H1 (cell line): ENCODE measurements around the gene COQ8B. TPM values are rescaled to one million over a fixed set of nuclear protein-coding genes. Genes with fewer than 3 reads are reported as not detected.

Experiments used
- CTCF ChIA-PET: fragments of 300-600 bp; sonication (Branson Sonifier 250); formaldehyde crosslinking; loops from one replicate; lab custom pipeline; 2021; ENCODE audit not compliant: partially characterized antibody; lab: Charles Lee
- POLR2A ChIA-PET: fragments of 300-600 bp; sonication (Branson Sonifier 250); formaldehyde crosslinking; loops from one replicate; lab custom pipeline; 2021; ENCODE audit warnings: inconsistent platforms; ENCODE audit not compliant: partially characterized antibody; lab: Charles Lee
- DNase-seq, 2 experiments: peaks; one replicate each; pipeline versions ENCODE4 v3.0.0 to v3.0.0-alpha.2; 2010 to 2022; ENCODE audit warnings: low spot score in 2 of 2, low read depth in 1 of 2, mixed read lengths in 1 of 2
- FAIRE-seq: peaks from 2 replicates; lab custom pipeline; 2011; peaks lifted over from hg19 to GRCh38; lab: Jason Lieb, UNC
- H2AFZ ChIP-seq: 2 replicates; pipeline ENCODE4 v1.8.1; 2012; ENCODE audit warnings: low read length, inconsistent platforms
- H2AK5ac ChIP-seq: 2 replicates; pipeline ENCODE4 v1.6.1; 2013; ENCODE audit warnings: low read depth, low read length
- H2BK120ac ChIP-seq: replicated peaks from 2 replicates; pipeline ENCODE3; 2013; ENCODE audit warnings: low read depth, low read length, inconsistent platforms
- H2BK12ac ChIP-seq: 2 replicates; pipeline ENCODE4 v1.6.1; 2013; ENCODE audit warnings: low read depth, low read length
- H2BK15ac ChIP-seq: 2 replicates; pipeline ENCODE4 v1.6.1; 2013; ENCODE audit warnings: low read length
- H2BK20ac ChIP-seq: 2 replicates; pipeline ENCODE4 v1.6.1; 2013; ENCODE audit warnings: low read length
- H2BK5ac ChIP-seq: 2 replicates; pipeline ENCODE4 v1.6.1; 2013; ENCODE audit warnings: low read depth, low read length
- H3K14ac ChIP-seq: 2 replicates; pipeline ENCODE4 v1.6.1; 2013; ENCODE audit warnings: inconsistent platforms; ENCODE audit not compliant: insufficient read length
- H3K18ac ChIP-seq: 2 replicates; pipeline ENCODE4 v1.6.1; 2013; ENCODE audit warnings: low read length; ENCODE audit errors: extremely low read depth
- H3K23ac ChIP-seq: 2 replicates; pipeline ENCODE4 v1.6.1; 2013; ENCODE audit warnings: inconsistent platforms; ENCODE audit not compliant: insufficient read length
- H3K23me2 ChIP-seq: 2 replicates; pipeline ENCODE4 v1.6.1; 2013; ENCODE audit warnings: low read depth, low read length
- H3K27ac ChIP-seq: 2 replicates; pipeline ENCODE4 v1.6.1; 2011; ENCODE audit warnings: low read depth, low read length, inconsistent platforms
- H3K27me3 ChIP-seq, 4 experiments: replicated peaks in 1 of 4; 1 replicate in 1 of 4; 2 replicates in 3 of 4; pipeline versions ENCODE4 v1.6.1 to v1.8.1; 2011 to 2013; ENCODE audit warnings: low read length in 3 of 4, mild to moderate bottlenecking in 3 of 4, inconsistent platforms in 2 of 4, mixed read lengths in 2 of 4, moderate library complexity in 1 of 4; ENCODE audit not compliant: control insufficient read depth in 3 of 4, insufficient read depth in 3 of 4; ENCODE audit errors: extremely low read depth in 1 of 4
- H3K36me3 ChIP-seq, 4 experiments: 2 replicates each; pipeline versions ENCODE4 v1.6.1 to v1.8.1; 2011 to 2013; ENCODE audit warnings: mild to moderate bottlenecking in 4 of 4, low read length in 3 of 4, moderate library complexity in 2 of 4, control low read depth in 1 of 4, inconsistent platforms in 1 of 4; ENCODE audit not compliant: insufficient read depth in 4 of 4, control insufficient read depth in 2 of 4
- H3K4ac ChIP-seq: replicated peaks from 2 replicates; pipeline ENCODE3; 2013; ENCODE audit warnings: low read length, low read depth, mixed read lengths, inconsistent platforms; ENCODE audit not compliant: insufficient read length
- H3K4me1 ChIP-seq, 4 experiments: replicated peaks in 1 of 4; 1 replicate in 1 of 4; 2 replicates in 3 of 4; pipeline versions ENCODE4 v1.6.1 to v1.8.1; 2011 to 2013; ENCODE audit warnings: low read length in 3 of 4, inconsistent platforms in 2 of 4, mixed read lengths in 1 of 4; ENCODE audit not compliant: insufficient read depth in 4 of 4, control insufficient read depth in 3 of 4
- H3K4me2 ChIP-seq, 2 experiments: 2 replicates each; pipeline versions ENCODE4 v1.6.1 to v1.8.1; 2011 to 2013; ENCODE audit warnings: low read depth in 2 of 2, low read length in 2 of 2, control low read depth in 1 of 2, inconsistent platforms in 1 of 2, mild to moderate bottlenecking in 1 of 2; ENCODE audit not compliant: insufficient read depth in 1 of 2
- H3K4me3 ChIP-seq, 4 experiments: fragments of 200-600, 300-600 bp in 1 of 4; sonication (generic), shearing (Covaris generic), sonication (Bioruptor Twin) in 1 of 4; 2 replicates each; pipeline versions ENCODE4 v1.5.1 to v1.8.1; 2011 to 2016; ENCODE audit warnings: low read length in 4 of 4, low read depth in 3 of 4, control low read depth in 2 of 4, inconsistent platforms in 2 of 4, mild to moderate bottlenecking in 2 of 4, mixed read lengths in 1 of 4, moderate library complexity in 1 of 4; ENCODE audit not compliant: insufficient read depth in 2 of 4; ENCODE audit errors: extremely low read depth in 1 of 4
- H3K56ac ChIP-seq: replicated peaks from 2 replicates; pipeline ENCODE3; 2013; ENCODE audit warnings: low read depth, mild to moderate bottlenecking, mixed read lengths, low read length, inconsistent platforms; ENCODE audit not compliant: insufficient read length
- H3K79me1 ChIP-seq: 2 replicates; pipeline ENCODE4 v1.6.1; 2013; ENCODE audit warnings: low read depth, low read length, control low read depth
- H3K79me2 ChIP-seq, 2 experiments: 2 replicates each; pipeline versions ENCODE4 v1.6.1 to v1.8.1; 2012 to 2013; ENCODE audit warnings: low read length in 2 of 2, mild to moderate bottlenecking in 2 of 2, inconsistent platforms in 1 of 2; ENCODE audit not compliant: insufficient read depth in 2 of 2, control insufficient read depth in 1 of 2
- H3K9ac ChIP-seq, 4 experiments: replicated peaks in 1 of 4; 1 replicate in 1 of 4; 2 replicates in 3 of 4; pipeline versions ENCODE4 v1.6.1 to v1.8.1; 2011 to 2013; ENCODE audit warnings: low read depth in 3 of 4, low read length in 3 of 4, control low read depth in 2 of 4, mild to moderate bottlenecking in 2 of 4, moderate library complexity in 2 of 4, inconsistent platforms in 1 of 4; ENCODE audit errors: extremely low read depth in 1 of 4
- H3K9me3 ChIP-seq, 2 experiments: 2 replicates each; pipeline versions ENCODE4 v1.6.1 to v1.8.1; 2012 to 2013; ENCODE audit warnings: mild to moderate bottlenecking in 2 of 2, moderate library complexity in 2 of 2, control low read depth in 1 of 2, inconsistent platforms in 1 of 2, low read depth in 1 of 2, low read length in 1 of 2, mixed read lengths in 1 of 2; ENCODE audit not compliant: insufficient read depth in 2 of 2
- H4K20me1 ChIP-seq, 2 experiments: replicated peaks in 1 of 2; 2 replicates each; pipeline versions ENCODE3 to v1.8.1; 2011 to 2013; ENCODE audit warnings: inconsistent platforms in 2 of 2, low read length in 2 of 2, mild to moderate bottlenecking in 1 of 2; ENCODE audit not compliant: insufficient read depth in 2 of 2, control insufficient read depth in 1 of 2
- H4K5ac ChIP-seq: 2 replicates; pipeline ENCODE4 v1.6.1; 2013; ENCODE audit warnings: low read length, low read depth, mixed read lengths, inconsistent platforms; ENCODE audit not compliant: insufficient read length
- H4K8ac ChIP-seq: 2 replicates; pipeline ENCODE4 v1.8.0; 2013; ENCODE audit warnings: mild to moderate bottlenecking, moderate library complexity, low read length, inconsistent platforms; ENCODE audit not compliant: insufficient read depth; ENCODE audit errors: extremely low read depth
- H4K91ac ChIP-seq: replicated peaks from 2 replicates; pipeline ENCODE3; 2013; ENCODE audit warnings: low read length, mixed read lengths, inconsistent platforms; ENCODE audit not compliant: insufficient read length
- ATF2 ChIP-seq: IDR thresholded peaks from 2 replicates; pipeline ENCODE4 v1.6.1; 2012; ENCODE audit warnings: low read length, inconsistent platforms
- CHD1 ChIP-seq: IDR thresholded peaks from 2 replicates; pipeline ENCODE4 v1.6.1; 2012; ENCODE audit warnings: low read depth, low read length, improper control_type of control experiment
- CREB1 ChIP-seq: IDR thresholded peaks from 2 replicates; pipeline ENCODE4 v1.6.1; 2012; ENCODE audit warnings: inconsistent platforms
- FOSL1 ChIP-seq: IDR thresholded peaks from 2 replicates; pipeline ENCODE4 v1.6.1; 2011; ENCODE audit warnings: mild to moderate bottlenecking, low read depth, low read length, moderate library complexity; ENCODE audit not compliant: insufficient read depth
- HDAC2 ChIP-seq, 2 experiments: fragments of 300-600 bp in 1 of 2; sonication (generic) in 1 of 2; IDR thresholded peaks; 2 replicates each; pipeline ENCODE4 v1.6.1; 2011 to 2012; ENCODE audit warnings: low read depth in 2 of 2, low read length in 2 of 2, mild to moderate bottlenecking in 2 of 2, moderate library complexity in 2 of 2, borderline replicate concordance in 1 of 2, inconsistent platforms in 1 of 2
- NRF1 ChIP-seq: IDR thresholded peaks from 2 replicates; pipeline ENCODE4 v1.6.1; 2011; ENCODE audit warnings: mild to moderate bottlenecking, low read depth, low read length, improper control_type of control experiment
- PHF8 ChIP-seq: fragments of 200-600 bp; sonication (generic); conservative IDR thresholded peaks from 2 replicates; pipeline ENCODE4 v1.7.1; 2012; ENCODE audit warnings: low read depth, mild to moderate bottlenecking, inconsistent platforms, low read length, moderate library complexity
- RAD21 ChIP-seq, 2 experiments: IDR thresholded peaks in 1 of 2; conservative IDR thresholded peaks in 1 of 2; 2 replicates each; pipeline ENCODE4 v1.6.1; 2011; ENCODE audit warnings: low read depth in 2 of 2, low read length in 2 of 2, improper control_type of control experiment in 1 of 2, inconsistent platforms in 1 of 2, mild to moderate bottlenecking in 1 of 2, moderate library complexity in 1 of 2
- RFX5 ChIP-seq: IDR thresholded peaks from 2 replicates; pipeline ENCODE4 v1.6.1; 2011; ENCODE audit warnings: low read depth, low read length, improper control_type of control experiment, borderline replicate concordance
- RNF2 ChIP-seq: fragments of 200-900, 300-1000 bp; sonication (generic); IDR thresholded peaks from 2 replicates; pipeline ENCODE4 v1.7.1; 2016; ENCODE audit warnings: borderline replicate concordance, low read depth, mild to moderate bottlenecking, antibody characterized with exemption, low read length; ENCODE audit not compliant: poor library complexity, severe bottlenecking; ENCODE audit errors: missing control alignments
- SP2 ChIP-seq: IDR thresholded peaks from 2 replicates; pipeline ENCODE4 v1.6.1; 2012; ENCODE audit warnings: mild to moderate bottlenecking, low read length, inconsistent platforms
- SP4 ChIP-seq: IDR thresholded peaks from 2 replicates; pipeline ENCODE4 v1.6.1; 2012; ENCODE audit warnings: low read length, inconsistent platforms
- WGBS, 2 experiments: shearing (Covaris generic) in 1 of 2; methylation state at CpG; one replicate each; pipeline versions ENCODE4 v1.1.6 to v1.1.7; 2013 to 2015; ENCODE audit warnings: low lambda C conversion rate in 2 of 2, mixed read lengths in 2 of 2, inconsistent platforms in 1 of 2, low coverage in 1 of 2, missing lambda C conversion rate in 1 of 2; ENCODE audit not compliant: insufficient replicate concordance in 2 of 2, insufficient coverage in 1 of 2, insufficient read length in 1 of 2; ENCODE audit errors: extremely low coverage in 1 of 2, missing lambda C conversion rate in 1 of 2; 5-methylcytosine and 5-hydroxymethylcytosine counted together
- polyA plus RNA-seq, 7 experiments: library from polyadenylated mRNA; depleted of rRNA in 3 of 7; stranded (reverse) in 5 of 7; unstranded in 2 of 7; fragments of >200 nt in 5 of 7; fragments of 200-250 nt in 2 of 7; gene quantifications; 1 replicate in 5 of 7; 2 replicates in 1 of 7; 4 replicates in 1 of 7; pipeline versions ENCODE4 v1.2.1 to v1.2.3, GENCODE V29; 2011 to 2013; ENCODE audit warnings: missing spikeins in 2 of 7, mixed read lengths in 2 of 7
- total RNA-seq: library from RNA; stranded (reverse); fragmentation: NEBNext Ultra II Directional; extraction: Animal tissue kit (Norgen Biotek cat#: 25700); gene quantifications from 2 replicates; pipeline ENCODE4 v1.2.1, GENCODE V29; 2021

The COQ8B gene
- total and polyA plus RNA-seq, 2 of the 8 experiments (the other 6 are each of a cell fraction or from before 2014, with no cell fraction given), result 41.7 to 46.1 TPM

- Histone ChIP-seq H3K56ac (no peak overlapping the region), H3K27ac (no peak overlapping the region), H3K18ac (no peak overlapping the region), H2BK15ac (no peak overlapping the region), H3K27me3 (no peaks in the 10 kb centered on the region), H3K14ac (no peak overlapping the region), H2AFZ (no peak overlapping the region), H4K20me1 (peaks cover 0 to 2% of the 10 kb centered on the region in 2 experiments), H2BK120ac (no peak overlapping the region), H3K4ac (no peak overlapping the region), H3K79me2 (no peaks in the 10 kb centered on the region), H3K4me2 (no peak overlapping the region), H2AK5ac (no peak overlapping the region), H3K4me1 (peaks cover 0 to 3% (median 2%) of the 10 kb centered on the region in 4 experiments; a peak in 5 of 7 replicates), H3K9me3 (no peaks in the 10 kb centered on the region), H3K23ac (no peak overlapping the region), H4K91ac (no peak overlapping the region), H3K9ac (no peak overlapping the region), H2BK5ac (no peak overlapping the region), H4K5ac (no peak overlapping the region), H3K79me1 (peaks cover 3% of the 10 kb centered on the region; the same call in 1 of the 2 replicates), H3K4me3 (no peak overlapping the region), H2BK12ac (no peak overlapping the region), H2BK20ac (no peak overlapping the region), H3K23me2 (no peaks in the 10 kb centered on the region; the same call in 1 of the 2 replicates), H4K8ac (no peak overlapping the region), H3K36me3 (peaks cover 5 to 28% (median 18%) of the 10 kb centered on the region in 4 experiments; a peak in 7 of 8 replicates)
- ChIA-PET CTCF (no interaction called here), POLR2A (no interaction called here)
- DNase-seq (no peak), FAIRE-seq (no peak)
- WGBS, 2 experiments, result 90% methylated on average over 6 of the region's 6 CpGs; no CpG with 5 or more reads in 1 of the 2 experiments
- TF ChIP-seq RFX5, result no peak
- no peak for TF ChIP-seq FOSL1
- no peak for TF ChIP-seq RAD21 (IDR thresholded peaks at IDR 0.05 in 1 of 2, conservative IDR thresholded peaks at IDR 0.05 in 1 of 2; ENCODE audit: low read depth in 2 of 2, low read length in 2 of 2)
- TF ChIP-seq RNF2, result no peak
- no peak for TF ChIP-seq PHF8
- TF ChIP-seq SP2, result no peak
- TF ChIP-seq HDAC2 (IDR thresholded peaks at IDR 0.05; ENCODE audit: borderline replicate concordance in 1 of 2, low read depth in 2 of 2, low read length in 2 of 2), result no peak
- no peak for TF ChIP-seq CREB1
- no peak for TF ChIP-seq ATF2
- no peak for TF ChIP-seq NRF1
- no peak for TF ChIP-seq SP4
- TF ChIP-seq CHD1, result no peak
Observed at GRCh38 chr19:40697007-40697406, 19.7 kb downstream of the COQ8B start.
